GM21723 (cell line): ENCODE measurements around the gene RABGEF1.
"Not testable (repeated sequence)": the region's sequence is repeated elsewhere in the genome, so short reads cannot be mapped to it uniquely, and the experiment has no call there.

Experiments used
- ATAC-seq: cut with Tn5 transposase; IDR thresholded peaks from one replicate; pipeline ENCODE4 v1.9.1; 2021; ENCODE audit warnings: mild to moderate bottlenecking, moderate library complexity; ENCODE audit not compliant: unreplicated experiment

Gene RABGEF1

DNA sequence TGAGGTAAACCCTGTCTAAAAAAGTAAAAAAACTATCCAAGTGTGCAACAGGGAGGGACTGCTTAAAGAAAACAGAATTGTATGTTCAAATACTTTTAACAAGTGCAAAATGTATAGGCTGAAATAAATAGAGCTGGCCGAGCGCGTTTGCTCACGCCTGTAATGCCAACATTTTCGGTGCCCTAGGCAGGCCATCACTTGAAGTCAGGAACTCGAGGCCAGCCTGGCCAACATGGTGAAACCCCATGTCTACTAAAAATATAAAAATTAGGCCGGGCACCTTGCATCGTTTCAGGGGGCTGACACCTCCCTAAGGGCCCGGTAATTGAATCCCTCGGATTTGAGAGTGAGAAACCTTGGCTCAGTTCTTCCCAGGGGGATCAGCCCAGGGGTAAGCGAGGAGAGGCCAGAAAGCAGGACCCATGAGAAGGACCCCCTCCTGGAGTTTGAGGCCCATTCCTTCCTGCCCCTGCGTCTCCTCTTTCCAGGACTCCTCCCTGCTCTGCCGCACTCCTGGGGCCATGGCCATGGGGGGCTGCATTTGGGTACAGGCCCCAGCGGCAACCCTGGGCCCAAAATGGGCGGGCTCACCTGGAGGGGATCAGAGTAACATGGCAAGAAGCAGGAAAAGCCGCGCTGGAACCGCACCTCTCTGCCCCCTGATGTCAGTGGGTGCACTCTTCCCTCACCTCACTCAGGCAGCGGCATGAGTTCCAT lies 105.0 kb downstream of the RABGEF1 start:
- no peak for ATAC-seq

GRCh38 chr7:66846096-66846445 lies 105.5 kb downstream of the RABGEF1 start:
- ATAC-seq, result not testable (repeated sequence)

DNA sequence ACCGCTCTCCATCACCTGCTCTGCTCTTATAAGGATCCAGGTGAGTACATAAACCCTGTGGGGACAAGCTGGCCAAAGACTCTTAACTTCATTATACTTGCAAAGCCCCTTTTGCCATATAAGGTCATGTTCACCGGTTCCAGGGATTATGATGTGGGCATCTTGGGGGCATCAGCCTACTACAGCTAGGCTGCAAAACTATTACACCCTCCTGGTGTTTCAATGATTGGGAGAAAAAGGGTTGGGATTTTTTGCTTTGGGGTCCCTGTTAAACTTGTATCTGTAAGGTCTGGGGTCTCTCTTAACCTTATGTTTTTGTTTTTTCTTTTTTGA lies 107.0 kb downstream of the RABGEF1 start:
- ATAC-seq, result not testable (repeated sequence)

DNA sequence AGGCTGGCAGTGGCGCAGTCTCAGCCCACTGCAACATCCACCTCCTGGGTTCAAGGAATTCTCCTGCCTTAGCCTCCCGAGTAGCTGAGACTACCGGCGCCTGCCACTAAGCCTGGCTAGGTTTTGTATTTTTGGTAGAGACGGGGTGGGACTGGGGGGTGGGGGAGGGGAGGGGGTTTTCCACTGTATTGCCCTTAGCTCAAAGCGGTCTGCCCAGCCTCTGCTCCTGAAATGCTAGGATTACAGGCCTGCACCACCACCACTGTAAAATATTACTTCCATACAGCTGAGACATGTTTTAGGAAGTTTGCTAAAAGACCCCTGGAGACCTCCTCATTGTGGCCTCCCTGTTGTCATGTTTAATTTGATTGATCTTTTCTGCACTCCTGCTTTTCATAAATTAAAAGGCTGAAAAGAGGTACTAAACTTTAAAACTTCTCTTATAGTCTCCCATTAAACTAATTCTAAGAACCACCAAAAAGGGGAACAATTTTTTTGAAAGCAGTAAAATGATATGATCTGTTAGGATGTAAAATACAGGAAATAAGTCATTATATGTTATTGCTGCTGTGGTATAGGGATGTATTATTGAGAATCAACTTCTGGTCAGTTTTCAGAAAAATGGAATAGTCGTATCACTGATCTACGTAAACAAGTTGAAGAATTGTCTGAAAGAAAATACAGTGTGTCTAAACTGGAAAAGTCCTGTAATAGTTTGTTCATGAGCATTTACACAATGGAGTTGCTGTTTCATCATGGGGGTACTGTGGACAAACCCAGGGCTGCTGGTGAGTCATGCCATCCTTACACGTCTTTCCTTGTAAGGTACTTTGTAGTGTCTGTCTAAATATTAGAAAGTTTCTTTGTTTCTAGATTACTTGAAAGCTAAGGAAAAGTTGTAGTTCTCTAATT lies 107.6 kb downstream of the RABGEF1 start:
- ATAC-seq, result no peak

GRCh38 chr7:66859339-66859738 lies 118.8 kb downstream of the RABGEF1 start:
- no peak for ATAC-seq

DNA sequence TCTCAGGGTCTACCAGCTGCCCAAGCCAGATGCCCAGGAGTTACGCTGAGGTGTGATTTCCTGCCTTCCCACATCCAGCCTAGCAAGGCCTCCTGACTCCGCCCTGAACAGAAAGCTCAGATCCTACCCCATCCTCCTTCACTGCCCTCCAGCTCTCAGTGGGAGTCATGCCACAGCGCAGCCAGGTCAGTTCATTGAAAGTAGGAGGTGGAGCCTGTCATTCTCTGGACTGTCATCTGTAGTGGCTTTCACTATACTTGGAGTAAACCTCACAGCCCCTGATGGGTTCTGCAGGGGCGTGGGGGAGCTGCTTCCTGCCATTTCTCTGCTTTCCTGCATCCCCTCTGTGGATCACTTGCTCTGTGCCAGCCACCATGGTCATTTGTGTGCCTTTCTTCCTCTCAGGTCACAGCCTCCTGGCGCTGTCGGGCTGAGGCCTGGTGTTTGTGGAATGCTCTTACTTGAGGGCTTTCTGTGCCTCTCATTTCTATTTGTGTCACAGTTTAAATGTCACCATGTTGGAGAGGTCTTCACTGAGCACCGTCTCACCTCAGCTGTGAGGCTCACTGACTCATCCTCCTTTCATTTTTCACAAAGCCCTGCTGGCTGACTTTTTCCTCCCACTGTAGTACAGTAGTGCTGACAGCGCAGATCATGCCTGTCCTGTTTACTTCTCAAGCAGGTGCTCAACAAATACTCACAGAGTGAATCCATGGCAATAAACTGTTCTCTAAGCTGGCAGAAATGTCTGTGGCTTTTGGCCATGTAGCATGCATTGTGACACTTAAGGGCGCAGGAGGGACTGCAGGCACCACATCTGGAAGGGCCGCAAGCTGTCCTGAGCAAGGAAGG lies 119.5 kb downstream of the RABGEF1 start:
- ATAC-seq, result no peak

GRCh38 chr7:66860767-66861166 lies 120.2 kb downstream of the RABGEF1 start:
- ATAC-seq, result no peak
